K562 (cell line): ENCODE results near the gene HDAC10. TPM values are rescaled to one million over a fixed set of nuclear protein-coding genes. Genes with fewer than 3 reads are reported as not detected.

Source experiments
- CREM ChIP-seq: IDR thresholded peaks from 2 replicates; pipeline ENCODE4 v1.6.1; 2014; ENCODE audit warnings: antibody characterized with exemption, low read depth
- EWSR1 ChIP-seq: fragments of 450-650 bp; IDR thresholded peaks from 2 replicates; pipeline ENCODE4 v1.6.1; 2018; ENCODE audit warnings: borderline replicate concordance, mild to moderate bottlenecking, low read depth, moderate library complexity; ENCODE audit not compliant: partially characterized antibody
- MYC ChIP-seq, 2 experiments: fragments of 250-450 bp in 1 of 2; sonication (Bioruptor Pico) in 1 of 2; IDR thresholded peaks; 2 replicates each; pipeline versions ENCODE4 v1.5.1 to v1.6.1; 2012 to 2021; ENCODE audit warnings: low read depth in 2 of 2, borderline replicate concordance in 1 of 2, improper control_type of control experiment in 1 of 2, low read length in 1 of 2, mild to moderate bottlenecking in 1 of 2, moderate library complexity in 1 of 2
- NRF1 ChIP-seq, 2 experiments: fragments of 450-650 bp; IDR thresholded peaks in 1 of 2; conservative IDR thresholded peaks in 1 of 2; 2 replicates each; pipeline ENCODE4 v1.6.1; 2014; ENCODE audit warnings: mild to moderate bottlenecking in 2 of 2
- TFAP4 ChIP-seq: sonication (generic); formaldehyde crosslinking; IDR thresholded peaks from 2 replicates; pipeline ENCODE4 v1.8.0; 2022; ENCODE audit warnings: missing genetic modification reagents, mild to moderate bottlenecking, moderate library complexity, borderline replicate concordance
- VEZF1 ChIP-seq: fragments of 200-800 bp; sonication (Bioruptor generic); IDR thresholded peaks from 2 replicates; pipeline ENCODE4 v1.6.1; 2017; ENCODE audit warnings: missing genetic modification characterization, missing compliant biosample characterization
- ZNF77 ChIP-seq: fragments of 250-450 bp; sonication (Bioruptor Pico); IDR thresholded peaks from 2 replicates; pipeline ENCODE4 v1.5.0; 2020
- polyA plus RNA-seq, 8 experiments: library from polyadenylated mRNA; depleted of rRNA in 4 of 8; stranded (reverse) in 5 of 8; unstranded in 3 of 8; fragments of >200 nt; fragmentation: Nextera tagmentation in 2 of 8; fragmentation: Illumina TruSeq in 1 of 8; extraction: Ambion mirVana in 2 of 8; extraction: Trizol in 1 of 8; gene quantifications; 2 replicates each; pipeline versions ENCODE4 v1.2.1 to v1.2.3, GENCODE V29; 2011 to 2014; ENCODE audit warnings: inconsistent platforms in 1 of 8, missing spikeins in 1 of 8
- total RNA-seq, 7 experiments: library from RNA; depleted of rRNA in 6 of 7; stranded (reverse); fragments of >200 nt in 6 of 7; fragmentation: Illumina TruSeq in 2 of 7; extraction: Trizol in 2 of 7; gene quantifications; 2 replicates each; pipeline versions ENCODE4 v1.2.1 to v1.2.3, GENCODE V29; 2011 to 2021; ENCODE audit warnings: low replicate concordance in 1 of 7
- TF ChIP-seq, protein P1 (sequence below), 2 experiments: IDR thresholded peaks; 2 replicates each; pipeline ENCODE4 v1.6.1; 2011; ENCODE audit warnings: borderline replicate concordance in 1 of 2, control low read depth in 1 of 2, low read depth in 1 of 2, low read length in 1 of 2, mild to moderate bottlenecking in 1 of 2, mixed read lengths in 1 of 2, moderate library complexity in 1 of 2; ENCODE audit not compliant: insufficient read depth in 1 of 2, insufficient read length in 1 of 2, poor library complexity in 1 of 2, severe bottlenecking in 1 of 2; ENCODE audit errors: extremely low read depth in 1 of 2
- TF ChIP-seq, protein P2 (sequence below), 3 experiments: IDR thresholded peaks in 2 of 3; conservative IDR thresholded peaks in 1 of 3; 2 replicates each; pipeline ENCODE4 v1.5.1; 2011 to 2012; ENCODE audit warnings: low read length in 3 of 3, mild to moderate bottlenecking in 3 of 3, control low read depth in 2 of 3, improper control_type of control experiment in 1 of 3, inconsistent platforms in 1 of 3, low read depth in 1 of 3, mixed read lengths in 1 of 3, moderate library complexity in 1 of 3; ENCODE audit not compliant: insufficient read depth in 2 of 3

HDAC10 gene
- total and polyA plus RNA-seq, 9 of the 15 experiments (the other 6 are each of a cell fraction or from before 2014, with no cell fraction given): 0.10 to 44.2 (median 6.5) TPM

DNA sequence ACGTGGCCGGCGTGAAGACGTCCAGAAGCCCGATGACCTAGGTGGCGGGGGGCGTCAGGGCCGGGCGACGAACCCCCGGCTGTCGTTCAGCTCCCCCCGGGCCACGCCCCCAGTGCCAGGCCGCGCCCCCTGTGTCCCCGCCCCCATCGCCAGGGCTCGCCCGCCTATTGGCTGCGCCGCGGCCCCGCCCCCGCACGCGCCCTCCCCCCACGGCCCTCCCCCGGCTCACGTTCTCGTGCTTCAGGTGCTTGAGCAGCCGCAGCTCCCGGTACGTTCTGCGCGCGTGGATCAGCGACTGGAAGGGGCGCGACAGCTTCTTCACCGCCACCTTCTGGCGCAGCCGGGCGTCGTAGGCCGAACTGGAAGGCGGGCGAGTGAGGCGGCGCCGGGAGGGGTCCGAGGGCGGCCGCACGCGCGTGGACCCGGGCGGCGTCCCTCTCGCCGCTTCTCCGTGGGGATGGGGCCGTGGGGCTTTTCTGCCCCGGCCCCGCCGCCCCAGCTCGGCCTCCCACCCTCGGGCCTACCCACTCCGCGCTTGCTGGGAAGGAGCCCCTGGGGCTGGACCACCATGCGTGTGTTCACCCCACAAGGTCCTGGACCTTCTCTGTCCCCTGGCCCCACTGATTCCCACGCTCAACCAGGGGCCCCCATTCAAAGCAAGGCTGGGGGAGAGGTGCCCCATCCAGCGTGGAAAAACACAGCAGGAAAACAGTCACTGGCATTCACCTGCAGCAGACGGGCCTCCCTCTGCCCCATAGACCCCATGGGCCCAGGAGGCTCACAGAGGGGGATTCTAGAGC is 16.7 kb upstream of the HDAC10 start (continued):
- TF ChIP-seq, protein P1, sequence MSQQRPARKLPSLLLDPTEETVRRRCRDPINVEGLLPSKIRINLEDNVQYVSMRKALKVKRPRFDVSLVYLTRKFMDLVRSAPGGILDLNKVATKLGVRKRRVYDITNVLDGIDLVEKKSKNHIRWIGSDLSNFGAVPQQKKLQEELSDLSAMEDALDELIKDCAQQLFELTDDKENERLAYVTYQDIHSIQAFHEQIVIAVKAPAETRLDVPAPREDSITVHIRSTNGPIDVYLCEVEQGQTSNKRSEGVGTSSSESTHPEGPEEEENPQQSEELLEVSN (IDR thresholded peaks at IDR 0.05; ENCODE audit: borderline replicate concordance in 1 of 2, extremely low read depth in 1 of 2, insufficient read depth in 1 of 2, insufficient read length in 1 of 2, low read depth in 1 of 2, low read length in 1 of 2, poor library complexity in 1 of 2, severe bottlenecking in 1 of 2): peak in 1 of 2 experiments; percentile 68
- 0 out of 2 replicates have a peak, but pooled peaks have one; percentile 26 for TF ChIP-seq CREM
- TF ChIP-seq, protein P2, sequence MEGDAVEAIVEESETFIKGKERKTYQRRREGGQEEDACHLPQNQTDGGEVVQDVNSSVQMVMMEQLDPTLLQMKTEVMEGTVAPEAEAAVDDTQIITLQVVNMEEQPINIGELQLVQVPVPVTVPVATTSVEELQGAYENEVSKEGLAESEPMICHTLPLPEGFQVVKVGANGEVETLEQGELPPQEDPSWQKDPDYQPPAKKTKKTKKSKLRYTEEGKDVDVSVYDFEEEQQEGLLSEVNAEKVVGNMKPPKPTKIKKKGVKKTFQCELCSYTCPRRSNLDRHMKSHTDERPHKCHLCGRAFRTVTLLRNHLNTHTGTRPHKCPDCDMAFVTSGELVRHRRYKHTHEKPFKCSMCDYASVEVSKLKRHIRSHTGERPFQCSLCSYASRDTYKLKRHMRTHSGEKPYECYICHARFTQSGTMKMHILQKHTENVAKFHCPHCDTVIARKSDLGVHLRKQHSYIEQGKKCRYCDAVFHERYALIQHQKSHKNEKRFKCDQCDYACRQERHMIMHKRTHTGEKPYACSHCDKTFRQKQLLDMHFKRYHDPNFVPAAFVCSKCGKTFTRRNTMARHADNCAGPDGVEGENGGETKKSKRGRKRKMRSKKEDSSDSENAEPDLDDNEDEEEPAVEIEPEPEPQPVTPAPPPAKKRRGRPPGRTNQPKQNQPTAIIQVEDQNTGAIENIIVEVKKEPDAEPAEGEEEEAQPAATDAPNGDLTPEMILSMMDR (IDR thresholded peaks at IDR 0.05 in 2 of 3, conservative IDR thresholded peaks at IDR 0.05 in 1 of 3; ENCODE audit: insufficient read depth in 2 of 3, low read depth in 1 of 3, low read length in 3 of 3): peak in 1 of 3 experiments; percentile 36; a peak in 2 of 6 replicates
- 0 out of 2 replicates have a peak, but pooled peaks have one; percentile 39 for TF ChIP-seq TFAP4 (CRISPR knock-in tag)
- TF ChIP-seq EWSR1: no peak
- TF ChIP-seq NRF1 (conservative IDR thresholded peaks at IDR 0.05 in 1 of 2, IDR thresholded peaks at IDR 0.05 in 1 of 2): peak in 1 of 2 experiments; percentile 44; a peak in 1 of 4 replicates
- no peak for TF ChIP-seq ZNF77 (CRISPR knock-in tag)
- TF ChIP-seq VEZF1: peak; percentile 68
- TF ChIP-seq MYC (IDR thresholded peaks at IDR 0.05; ENCODE audit: low read depth, low read length): peak; percentile 18; the same call in 1 of the 2 replicates
- TF ChIP-seq MYC (CRISPR knock-in tag; IDR thresholded peaks at IDR 0.05; ENCODE audit: borderline replicate concordance, low read depth): no peak
